Stimulated activated CD4-positive, alpha-beta T cell treated with anti-CD3 and anti-CD28 coated beads, Interleukin-4, amount 100 ng/mL, for 48 hours (primary cell): ENCODE results near the gene PSMC3IP.
"Not testable (repeated sequence)": the region's sequence is repeated elsewhere in the genome, so short reads cannot be mapped to it uniquely, and the experiment has no call there.

Experiments
- DNase-seq, 2 donors: peaks; one replicate each; pipeline ENCODE4 v3.0.0-alpha.2; 2020; ENCODE audit warnings: low read depth in 2 of 2

Gene PSMC3IP

GRCh38 chr17:42560246-42560645 is 17.3 kb downstream of the PSMC3IP start:
- DNase-seq, result no peak

- no peak for DNase-seq
Measured at GRCh38 chr17:42559075-42559474, 18.5 kb downstream of the PSMC3IP start.

GRCh38 chr17:42555961-42556617 is 21.4 kb downstream of the PSMC3IP start:
- DNase-seq, result not testable (repeated sequence)

GRCh38 chr17:42555122-42555622 is 22.4 kb downstream of the PSMC3IP start:
- DNase-seq, result no peak

- DNase-seq, result peak; percentile 55 to 71
Measured at GRCh38 chr17:42554250-42555121, 23.0 kb downstream of the PSMC3IP start.

- no peak for DNase-seq
Measured at GRCh38 chr17:42553866-42554249, 23.7 kb downstream of the PSMC3IP start.

GRCh38 chr17:42553161-42553818 is 24.2 kb downstream of the PSMC3IP start:
- no peak for DNase-seq

GRCh38 chr17:42552736-42553135 is 24.8 kb downstream of the PSMC3IP start, which contains the start of gene HSD17B1:
TSS of gene HSD17B1 (plus strand) at chr17:42552923. CDS start at chr17:42552934, 11 bp downstream.
- DNase-seq, result not testable (repeated sequence)

GRCh38 chr17:42548993-42549755 is 28.4 kb downstream of the PSMC3IP start:
- no peak for DNase-seq

- peak; percentile 73 to 78 for DNase-seq
Measured at GRCh38 chr17:42548070-42548837, 29.3 kb downstream of the PSMC3IP start.

GRCh38 chr17:42547698-42548069 is 29.8 kb downstream of the PSMC3IP start:
- no peak for DNase-seq

GRCh38 chr17:42547001-42547461 is 30.5 kb downstream of the PSMC3IP start:
- DNase-seq, result no peak

- not testable (repeated sequence) for DNase-seq
Measured at GRCh38 chr17:42545755-42546505, 31.6 kb downstream of the PSMC3IP start.

- no peak for DNase-seq
Measured at GRCh38 chr17:42544874-42545283, 32.6 kb downstream of the PSMC3IP start.

- no peak for DNase-seq
Measured at GRCh38 chr17:42543190-42544079, 34.1 kb downstream of the PSMC3IP start.

- DNase-seq, result no peak
Measured at GRCh38 chr17:42541041-42541833, 36.3 kb downstream of the PSMC3IP start.

- DNase-seq, result not testable (repeated sequence)
Measured at GRCh38 chr17:42540558-42540957, 37.0 kb downstream of the PSMC3IP start.

GRCh38 chr17:42538482-42538881 is 39.0 kb downstream of the PSMC3IP start:
- DNase-seq, result no peak
